NB4 (cell line): ENCODE results near the gene ERI2.

Source experiments
- DNase-seq: peaks from one replicate; pipeline ENCODE4 v3.0.0; 2010; ENCODE audit warnings: low read depth
- H3K4me3 ChIP-seq: one replicate; pipeline ENCODE4 v1.5.1; 2011; ENCODE audit warnings: mild to moderate bottlenecking, low read depth, low read length, moderate library complexity
- CTCF ChIP-seq: IDR thresholded peaks from one replicate; pipeline ENCODE4 v1.5.1; 2012; ENCODE audit warnings: low read depth, low read length
- MAX ChIP-seq: IDR thresholded peaks from 2 replicates; pipeline ENCODE4 v1.6.1; 2011; ENCODE audit warnings: low read depth, low read length
- MYC ChIP-seq: IDR thresholded peaks from 2 replicates; pipeline ENCODE4 v1.6.1; 2011; ENCODE audit warnings: low read depth, low read length
- POLR2A ChIP-seq: IDR thresholded peaks from 2 replicates; pipeline ENCODE4 v1.6.1; 2011; ENCODE audit warnings: mild to moderate bottlenecking; ENCODE audit not compliant: insufficient read length; ENCODE audit errors: extremely low read depth

The ERI2 gene

GRCh38 chr16:20806168-20807050, at the start of gene ERI2, which contains the start of gene REXO5:
TSS of gene ERI2 (minus strand) at chr16:20806472. CDS start at chr16:20806430, 42 bp downstream.
TSS of gene REXO5 (plus strand) at chr16:20806527. CDS start at chr16:20806954, 427 bp downstream.
- DNase-seq: peak; percentile 97
- peak; percentile 68; the same call in 1 of the 2 replicates for TF ChIP-seq MAX
- TF ChIP-seq POLR2A: peak; percentile 84
- peak; percentile 84 for TF ChIP-seq MYC
- TF ChIP-seq CTCF: peak; percentile 30
- peak within 1 kb of the TSS; percentile 80 for H3K4me3 ChIP-seq

GRCh38 chr16:20854963-20855362, 48.7 kb upstream of the ERI2 start:
- no peak overlapping the region for H3K4me3 ChIP-seq
- DNase-seq: no peak
- TF ChIP-seq MAX: no peak
- TF ChIP-seq CTCF: no peak
- TF ChIP-seq POLR2A: no peak
- TF ChIP-seq MYC: no peak

- no peak overlapping the region for H3K4me3 ChIP-seq
- DNase-seq: no peak
- TF ChIP-seq POLR2A (no peak), MAX (no peak), CTCF (no peak), MYC (no peak)
These were observed 47.8 kb upstream of the ERI2 start for GRCh38 chr16:20853981-20854620.

- TF ChIP-seq POLR2A: no peak
- no peak for TF ChIP-seq MYC
- no peak for TF ChIP-seq CTCF
- TF ChIP-seq MAX: no peak
- no peak for DNase-seq
- no peak overlapping the region for H3K4me3 ChIP-seq
These were observed 46.9 kb upstream of the ERI2 start for GRCh38 chr16:20853143-20853542.

- DNase-seq: peak; percentile 12
- H3K4me3 ChIP-seq: no peak overlapping the region
- TF ChIP-seq MAX: no peak
These were observed 45.3 kb upstream of the ERI2 start for GRCh38 chr16:20851601-20852000.

GRCh38 chr16:20850981-20851380, 44.7 kb upstream of the ERI2 start:
- no peak overlapping the region for H3K4me3 ChIP-seq
- DNase-seq: no peak
- TF ChIP-seq MAX (no peak), POLR2A (no peak), MYC (no peak), CTCF (no peak)
